Activated CD8-positive, alpha-beta memory T cell treated with anti-CD3 and anti-CD28 coated beads, Interleukin-2, amount 50 U/mL, for 24 hours (primary cell): ENCODE results near the gene KRTAP10-11.
"Not testable (repeated sequence)": the region's sequence is repeated elsewhere in the genome, so short reads cannot be mapped to it uniquely, and the experiment has no call there.

ENCODE experiments used
- DNase-seq: peaks from one replicate; pipeline ENCODE4 v3.0.0-alpha.2; 2020; ENCODE audit errors: extremely low read depth

The KRTAP10-11 gene

GRCh38 chr21:44646366-44647221, at the start of gene KRTAP10-11:
Gene KRTAP10-11, plus strand, starts transcription at chr21:44646414. Its CDS starts 45 bp downstream, at chr21:44646459.
- not testable (repeated sequence) for DNase-seq

- DNase-seq, result no peak
Measured at GRCh38 chr21:44598061-44598460, 48.2 kb upstream of the KRTAP10-11 start.

- DNase-seq, result no peak
Measured at GRCh38 chr21:44599264-44600029, 46.8 kb upstream of the KRTAP10-11 start.

GRCh38 chr21:44600118-44600978, 45.9 kb upstream of the KRTAP10-11 start, which contains the start of gene KRTAP10-7:
Gene KRTAP10-7, plus strand, starts transcription at chr21:44600597. Its CDS starts 25 bp downstream, at chr21:44600622.
- DNase-seq, result not testable (repeated sequence)

- DNase-seq, result not testable (repeated sequence)
Measured at GRCh38 chr21:44601091-44601490, 45.1 kb upstream of the KRTAP10-11 start.

- no peak for DNase-seq
Measured at GRCh38 chr21:44601596-44602462, 44.4 kb upstream of the KRTAP10-11 start.

- no peak for DNase-seq
Measured at GRCh38 chr21:44602463-44602850, 43.8 kb upstream of the KRTAP10-11 start.

- no peak for DNase-seq
Measured at GRCh38 chr21:44603109-44603875, 42.9 kb upstream of the KRTAP10-11 start.

- DNase-seq, result no peak
Measured at GRCh38 chr21:44603911-44604310, 42.3 kb upstream of the KRTAP10-11 start.

GRCh38 chr21:44606495-44606894, 39.7 kb upstream of the KRTAP10-11 start:
- DNase-seq, result no peak

- DNase-seq, result no peak
Measured at GRCh38 chr21:44609193-44609592, 37.0 kb upstream of the KRTAP10-11 start.

GRCh38 chr21:44610157-44610843, 35.9 kb upstream of the KRTAP10-11 start:
- not testable (repeated sequence) for DNase-seq

- no peak for DNase-seq
Measured at GRCh38 chr21:44611551-44611950, 34.7 kb upstream of the KRTAP10-11 start.

GRCh38 chr21:44612029-44612486, 34.2 kb upstream of the KRTAP10-11 start, which contains the start of gene KRTAP10-8:
Gene KRTAP10-8, plus strand, starts transcription at chr21:44612079. Its CDS starts 22 bp downstream, at chr21:44612101.
- no peak for DNase-seq

GRCh38 chr21:44612669-44613229, 33.5 kb upstream of the KRTAP10-11 start:
- DNase-seq, result no peak

- no peak for DNase-seq
Measured at GRCh38 chr21:44613386-44614155, 32.6 kb upstream of the KRTAP10-11 start.

- DNase-seq, result no peak
Measured at GRCh38 chr21:44614161-44614631, 32.0 kb upstream of the KRTAP10-11 start.

GRCh38 chr21:44614961-44615391, 31.2 kb upstream of the KRTAP10-11 start:
- no peak for DNase-seq
